Measurements from ENCODE around the gene PMP22. TPM values are rescaled to one million over a fixed set of nuclear protein-coding genes. Genes with fewer than 3 reads are reported as not detected.

The PMP22 gene
- total RNA-seq, 1 donor from 2014 or later = 246 TPM

DNA sequence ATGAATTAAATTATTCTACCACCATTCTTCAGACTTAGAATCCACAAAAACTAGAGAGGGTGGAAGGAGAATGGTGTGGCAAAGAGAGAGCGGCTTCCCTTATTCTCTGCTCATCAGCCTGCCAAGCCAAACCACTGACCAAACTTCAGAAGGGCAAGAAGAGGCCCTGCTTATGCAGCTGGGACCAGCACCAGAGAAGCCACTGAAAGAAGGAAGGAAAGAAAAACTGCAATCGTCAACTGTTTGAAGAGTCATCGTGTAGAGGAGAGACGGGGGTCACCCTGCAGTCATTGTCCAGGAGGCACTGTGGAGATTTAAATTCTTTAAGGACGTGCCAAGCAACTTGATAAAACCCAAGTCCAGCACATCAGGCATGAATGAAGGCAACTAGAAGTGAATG is 15.6 kb downstream of the PMP22 start:
- DNase-seq (ENCODE audit: extremely low spot score in 2 of 2) = no peak
- Histone ChIP-seq H3K27me3 (no peaks in the 10 kb centered on the region), H3K4me3 (no peak overlapping the region), H3K4me1 (peaks cover 88% of the 10 kb centered on the region), H3K36me3 (peaks cover 0 to 31% of the 10 kb centered on the region in 2 donors), H3K9me3 (no peaks in the 10 kb centered on the region), H3K27ac (no peak overlapping the region)
- intact Hi-C loops (cut with DNase I) = no loop called here
- TF ChIP-seq, protein P1, sequence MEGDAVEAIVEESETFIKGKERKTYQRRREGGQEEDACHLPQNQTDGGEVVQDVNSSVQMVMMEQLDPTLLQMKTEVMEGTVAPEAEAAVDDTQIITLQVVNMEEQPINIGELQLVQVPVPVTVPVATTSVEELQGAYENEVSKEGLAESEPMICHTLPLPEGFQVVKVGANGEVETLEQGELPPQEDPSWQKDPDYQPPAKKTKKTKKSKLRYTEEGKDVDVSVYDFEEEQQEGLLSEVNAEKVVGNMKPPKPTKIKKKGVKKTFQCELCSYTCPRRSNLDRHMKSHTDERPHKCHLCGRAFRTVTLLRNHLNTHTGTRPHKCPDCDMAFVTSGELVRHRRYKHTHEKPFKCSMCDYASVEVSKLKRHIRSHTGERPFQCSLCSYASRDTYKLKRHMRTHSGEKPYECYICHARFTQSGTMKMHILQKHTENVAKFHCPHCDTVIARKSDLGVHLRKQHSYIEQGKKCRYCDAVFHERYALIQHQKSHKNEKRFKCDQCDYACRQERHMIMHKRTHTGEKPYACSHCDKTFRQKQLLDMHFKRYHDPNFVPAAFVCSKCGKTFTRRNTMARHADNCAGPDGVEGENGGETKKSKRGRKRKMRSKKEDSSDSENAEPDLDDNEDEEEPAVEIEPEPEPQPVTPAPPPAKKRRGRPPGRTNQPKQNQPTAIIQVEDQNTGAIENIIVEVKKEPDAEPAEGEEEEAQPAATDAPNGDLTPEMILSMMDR (IDR thresholded peaks at IDR 0.05) = no peak
- TF ChIP-seq POLR2AphosphoS5 (IDR thresholded peaks at IDR 0.05; ENCODE audit: insufficient read depth in 1 of 2, low read depth in 1 of 2) = no peak
- TF ChIP-seq POLR2A (IDR thresholded peaks at IDR 0.05) = no peak

DNA sequence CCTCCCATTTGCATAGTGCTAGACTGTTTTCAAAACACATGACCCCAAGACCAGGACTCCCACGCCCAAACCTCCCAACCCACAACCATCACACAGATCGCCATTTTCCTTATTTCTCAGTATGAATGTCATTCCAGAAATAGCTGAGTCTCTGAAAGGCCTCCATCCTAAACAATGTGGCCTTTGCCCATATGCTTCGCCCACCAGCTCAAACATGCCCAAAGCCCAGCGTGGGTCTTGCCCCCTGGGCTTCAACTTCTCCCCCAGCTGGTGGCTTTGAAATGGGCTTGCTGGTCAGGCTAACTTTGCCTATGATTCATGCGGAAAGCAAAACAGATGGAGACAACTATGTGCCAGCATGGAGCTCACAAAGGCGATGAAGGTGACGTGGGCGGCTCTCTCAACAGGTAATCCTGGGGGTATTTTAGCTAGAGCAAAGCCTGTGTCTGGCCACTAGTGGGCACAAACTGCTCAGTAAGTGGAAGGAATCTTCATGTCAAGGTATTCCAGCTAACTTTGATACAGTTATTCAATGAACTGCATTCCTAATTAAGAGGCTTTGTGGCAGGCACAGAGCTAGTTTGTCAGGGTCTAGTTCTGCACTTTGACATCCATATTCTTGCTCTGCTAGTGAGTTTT is 17.1 kb downstream of the PMP22 start:
- no peak for DNase-seq (ENCODE audit: extremely low spot score in 2 of 2)
- H3K4me1 ChIP-seq = peaks cover 74% of the 10 kb centered on the region
- intact Hi-C loops (cut with DNase I) = no loop called here
- H3K9me3 ChIP-seq = no peaks in the 10 kb centered on the region
- H3K27ac ChIP-seq = no peak overlapping the region
- H3K4me3 ChIP-seq = no peak overlapping the region
- peaks cover 0 to 18% of the 10 kb centered on the region in 2 donors for H3K36me3 ChIP-seq
- TF ChIP-seq, protein P1 (IDR thresholded peaks at IDR 0.05) = no peak
- TF ChIP-seq POLR2AphosphoS5 (IDR thresholded peaks at IDR 0.05; ENCODE audit: insufficient read depth in 1 of 2, low read depth in 1 of 2) = no peak
- TF ChIP-seq POLR2A (IDR thresholded peaks at IDR 0.05) = no peak
- no peaks in the 10 kb centered on the region for H3K27me3 ChIP-seq

DNA sequence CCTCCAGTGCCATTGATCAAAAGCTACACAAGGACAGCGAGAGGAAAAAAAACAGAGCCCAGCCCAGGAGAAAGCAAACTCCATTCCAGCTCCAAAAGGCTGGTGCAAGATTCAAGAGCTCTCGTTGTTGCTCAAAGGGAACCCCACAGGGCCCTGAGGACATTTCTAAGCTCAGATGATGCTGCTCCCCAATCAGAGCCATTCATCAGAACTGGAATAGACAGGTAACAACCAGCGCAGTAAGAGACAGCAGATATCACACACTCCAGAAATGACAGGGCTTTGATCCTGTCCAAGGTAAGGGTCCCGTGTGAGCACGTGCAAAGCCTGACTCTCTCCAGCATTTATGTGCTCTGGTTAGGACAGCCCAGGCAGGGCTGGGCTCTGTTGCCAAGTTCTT is 20.1 kb downstream of the PMP22 start:
- TF ChIP-seq POLR2AphosphoS5 (IDR thresholded peaks at IDR 0.05; ENCODE audit: insufficient read depth in 1 of 2, low read depth in 1 of 2) = no peak
- TF ChIP-seq, protein P1 (IDR thresholded peaks at IDR 0.05) = no peak
- Histone ChIP-seq H3K27me3 (no peaks in the 10 kb centered on the region), H3K9me3 (no peaks in the 10 kb centered on the region), H3K36me3 (no peaks in the 10 kb centered on the region), H3K4me3 (no peak overlapping the region), H3K27ac (no peak overlapping the region), H3K4me1 (peaks cover 53% of the 10 kb centered on the region)
- intact Hi-C loops (cut with DNase I) = no loop called here
- no peak for DNase-seq (ENCODE audit: extremely low spot score in 2 of 2)

DNA sequence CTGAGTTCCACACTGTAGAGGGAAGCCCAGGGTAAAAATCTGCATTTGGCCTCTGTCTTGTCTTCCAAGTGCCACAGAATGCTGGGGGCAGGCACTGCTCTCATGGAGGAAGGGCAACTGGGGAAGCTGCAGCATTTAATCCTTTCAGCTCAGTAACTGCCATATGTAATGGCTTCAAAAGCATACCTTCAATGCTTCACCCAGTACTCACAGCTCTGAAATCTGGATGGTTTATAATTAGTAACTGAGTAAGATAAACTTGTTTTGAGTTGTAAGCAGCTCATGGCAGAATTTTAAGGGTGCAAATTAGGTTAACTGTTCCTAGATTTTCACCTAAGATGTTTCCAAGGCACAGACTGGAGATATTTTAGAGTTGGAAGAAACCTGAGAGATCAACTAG is 24.5 kb downstream of the PMP22 start:
- Histone ChIP-seq H3K27me3 (no peaks in the 10 kb centered on the region), H3K4me3 (no peak overlapping the region), H3K9me3 (no peaks in the 10 kb centered on the region), H3K4me1 (peaks cover 40% of the 10 kb centered on the region), H3K36me3 (peaks cover 0 to 32% of the 10 kb centered on the region in 2 donors), H3K27ac (no peak overlapping the region)
- intact Hi-C loops (cut with DNase I) = no loop called here
- TF ChIP-seq, protein P1 (IDR thresholded peaks at IDR 0.05) = no peak
- DNase-seq (ENCODE audit: extremely low spot score in 2 of 2) = no peak

DNA sequence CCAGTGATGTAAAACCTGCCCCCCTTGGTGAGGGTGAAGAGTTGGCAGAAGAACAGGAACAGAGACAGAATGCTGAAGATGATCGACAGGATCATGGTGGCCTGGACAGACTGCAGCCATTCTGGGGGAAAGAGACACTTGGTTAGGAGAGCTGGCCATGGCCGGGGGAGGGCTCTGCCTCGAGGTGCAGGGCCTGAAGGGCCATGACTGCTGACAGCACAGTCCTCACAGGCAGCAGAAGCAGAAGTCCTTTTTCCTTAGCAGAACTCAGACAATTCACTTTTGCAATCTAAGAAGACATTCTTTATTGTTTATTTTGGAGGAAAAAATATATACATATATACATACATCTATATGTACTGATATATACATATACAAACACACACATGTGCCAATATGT is 25.6 kb downstream of the PMP22 start:
- Histone ChIP-seq H3K4me3 (no peak overlapping the region), H3K9me3 (no peaks in the 10 kb centered on the region), H3K36me3 (peaks cover 0 to 42% of the 10 kb centered on the region in 2 donors), H3K4me1 (peaks cover 40% of the 10 kb centered on the region), H3K27me3 (no peaks in the 10 kb centered on the region), H3K27ac (no peak overlapping the region)
- intact Hi-C loops (cut with DNase I) = no loop called here
- TF ChIP-seq, protein P1 (IDR thresholded peaks at IDR 0.05) = no peak
- no peak for TF ChIP-seq POLR2AphosphoS5 (IDR thresholded peaks at IDR 0.05; ENCODE audit: insufficient read depth in 1 of 2, low read depth in 1 of 2)
- TF ChIP-seq POLR2A (IDR thresholded peaks at IDR 0.05) = no peak
- no peak for DNase-seq (ENCODE audit: extremely low spot score in 2 of 2)

All from vagina (tissue), 2 donors.